HepG2 (cell line): ENCODE results near the gene NEAT1. TPM values are rescaled to one million over a fixed set of nuclear protein-coding genes. Genes with fewer than 3 reads are reported as not detected.

Experiments used
- CEBPG ChIP-seq: IDR thresholded peaks from 2 replicates; pipeline ENCODE4 v1.6.1; 2016
- DMAP1 ChIP-seq: IDR thresholded peaks from 2 replicates; pipeline ENCODE4 v1.6.1; 2016
- IKZF1 ChIP-seq: fragments of 450-650 bp; IDR thresholded peaks from 2 replicates; pipeline ENCODE4 v1.7.1; 2016
- MAFK ChIP-seq, 2 experiments: IDR thresholded peaks in 1 of 2; conservative IDR thresholded peaks in 1 of 2; 2 replicates each; pipeline ENCODE4 v1.6.1; 2011; ENCODE audit warnings: improper control_type of control experiment in 2 of 2, low read length in 2 of 2
- MTERF4 ChIP-seq: sonication (generic); formaldehyde crosslinking; IDR thresholded peaks from 2 replicates; pipeline ENCODE4 v1.8.0; 2023; ENCODE audit warnings: mild to moderate bottlenecking, missing genetic modification reagents
- NONO ChIP-seq, 2 experiments: fragments of 450-650 bp in 1 of 2; sonication (generic) in 1 of 2; formaldehyde crosslinking in 1 of 2; IDR thresholded peaks in 1 of 2; conservative IDR thresholded peaks in 1 of 2; 2 replicates each; pipeline versions ENCODE4 v1.6.1 to v1.8.0; 2017 to 2022; ENCODE audit warnings: mild to moderate bottlenecking in 1 of 2, missing genetic modification reagents in 1 of 2, moderate library complexity in 1 of 2
- NR2C2 ChIP-seq: sonication (generic); formaldehyde crosslinking; IDR thresholded peaks from 2 replicates; pipeline ENCODE4 v1.4.0; 2020; ENCODE audit warnings: missing genetic modification reagents, mild to moderate bottlenecking, moderate library complexity, borderline replicate concordance
- NR2F1 ChIP-seq, 2 experiments: fragments of 450-650 bp in 1 of 2; formaldehyde crosslinking in 1 of 2; IDR thresholded peaks; 2 replicates each; pipeline versions ENCODE4 v1.5.0 to v1.6.1; 2016 to 2020; ENCODE audit warnings: mild to moderate bottlenecking in 1 of 2, missing compliant biosample characterization in 1 of 2, missing genetic modification reagents in 1 of 2, moderate library complexity in 1 of 2
- PTBP1 ChIP-seq: fragments of 200-400 bp; formaldehyde crosslinking; IDR thresholded peaks from 2 replicates; pipeline ENCODE4 v1.6.1; 2018; ENCODE audit warnings: low read length, low read depth; ENCODE audit not compliant: poor library complexity, severe bottlenecking
- SALL2 ChIP-seq: sonication (generic); formaldehyde crosslinking; IDR thresholded peaks from 2 replicates; pipeline ENCODE4 v1.8.1; 2023; ENCODE audit warnings: mild to moderate bottlenecking, missing genetic modification reagents, inconsistent platforms
- SMAD3 ChIP-seq: sonication (generic); formaldehyde crosslinking; IDR thresholded peaks from 2 replicates; pipeline ENCODE4 v1.4.0; 2020; ENCODE audit warnings: missing genetic modification reagents
- SOX6 ChIP-seq, 2 experiments: fragments of 450-650 bp in 1 of 2; sonication (generic) in 1 of 2; formaldehyde crosslinking in 1 of 2; IDR thresholded peaks; 2 replicates each; pipeline versions ENCODE4 v1.4.0 to v1.6.1; 2017 to 2020; ENCODE audit warnings: antibody characterized with exemption in 1 of 2, mild to moderate bottlenecking in 1 of 2, missing genetic modification reagents in 1 of 2
- ZFY ChIP-seq: sonication (generic); formaldehyde crosslinking; IDR thresholded peaks from 2 replicates; pipeline ENCODE4 v1.4.0; 2020; ENCODE audit warnings: missing genetic modification reagents
- ZNF230 ChIP-seq: sonication (generic); formaldehyde crosslinking; IDR thresholded peaks from 2 replicates; pipeline ENCODE4 v1.4.0; 2020; ENCODE audit warnings: mild to moderate bottlenecking, missing genetic modification reagents
- ZNF460 ChIP-seq: sonication (generic); formaldehyde crosslinking; IDR thresholded peaks from 2 replicates; pipeline ENCODE4 v1.5.1; 2020; ENCODE audit warnings: missing genetic modification reagents, mild to moderate bottlenecking, borderline replicate concordance
- ZNF614 ChIP-seq: IDR thresholded peaks from 2 replicates; pipeline ENCODE4 v1.6.1; 2018; ENCODE audit warnings: missing biosample characterization, missing genetic modification reagents, inconsistent platforms, borderline replicate concordance
- ZNF792 ChIP-seq: IDR thresholded peaks from 2 replicates; pipeline ENCODE4 v1.6.1; 2016
- ZSCAN29 ChIP-seq: sonication (generic); formaldehyde crosslinking; conservative IDR thresholded peaks from 2 replicates; pipeline ENCODE4 v1.4.0; 2020; ENCODE audit warnings: mild to moderate bottlenecking, missing genetic modification reagents
- polyA plus RNA-seq, 8 experiments: library from polyadenylated mRNA; depleted of rRNA in 3 of 8; stranded (reverse) in 7 of 8; unstranded in 1 of 8; fragments of >200 nt; fragmentation: Illumina TruSeq in 4 of 8; extraction: Trizol in 4 of 8; gene quantifications; 2 replicates each; pipeline versions ENCODE4 v1.2.1 to v1.2.3, GENCODE V29; 2011 to 2016; ENCODE audit warnings: low read depth in 4 of 8, missing spikeins in 1 of 8, mixed read lengths in 1 of 8; ENCODE audit not compliant: insufficient read depth in 1 of 8
- total RNA-seq, 5 experiments: library from RNA; depleted of rRNA; stranded (reverse); fragments of >200 nt; fragmentation: Illumina TruSeq; extraction: Trizol; gene quantifications; 2 replicates each; pipeline ENCODE4 v1.2.3, GENCODE V29; 2016; ENCODE audit warnings: low read depth in 1 of 5
- TF ChIP-seq, protein P1 (sequence below): sonication (generic); formaldehyde crosslinking; IDR thresholded peaks from 2 replicates; pipeline ENCODE4 v1.4.0; 2020; ENCODE audit warnings: missing genetic modification reagents, borderline replicate concordance
- TF ChIP-seq, protein P2 (sequence below): sonication (generic); formaldehyde crosslinking; IDR thresholded peaks from 2 replicates; pipeline ENCODE4 v1.5.1; 2020; ENCODE audit warnings: mild to moderate bottlenecking, missing genetic modification reagents, borderline replicate concordance
- TF ChIP-seq, protein P3 (sequence below): sonication (generic); formaldehyde crosslinking; IDR thresholded peaks from 2 replicates; pipeline ENCODE4 v1.8.0; 2022; ENCODE audit warnings: mild to moderate bottlenecking, missing genetic modification reagents

NEAT1 gene
- total and polyA plus RNA-seq, 2 of the 13 experiments (the other 11 are each of a cell fraction or from before 2014, with no cell fraction given) = 20.5 to 41.2 TPM

DNA sequence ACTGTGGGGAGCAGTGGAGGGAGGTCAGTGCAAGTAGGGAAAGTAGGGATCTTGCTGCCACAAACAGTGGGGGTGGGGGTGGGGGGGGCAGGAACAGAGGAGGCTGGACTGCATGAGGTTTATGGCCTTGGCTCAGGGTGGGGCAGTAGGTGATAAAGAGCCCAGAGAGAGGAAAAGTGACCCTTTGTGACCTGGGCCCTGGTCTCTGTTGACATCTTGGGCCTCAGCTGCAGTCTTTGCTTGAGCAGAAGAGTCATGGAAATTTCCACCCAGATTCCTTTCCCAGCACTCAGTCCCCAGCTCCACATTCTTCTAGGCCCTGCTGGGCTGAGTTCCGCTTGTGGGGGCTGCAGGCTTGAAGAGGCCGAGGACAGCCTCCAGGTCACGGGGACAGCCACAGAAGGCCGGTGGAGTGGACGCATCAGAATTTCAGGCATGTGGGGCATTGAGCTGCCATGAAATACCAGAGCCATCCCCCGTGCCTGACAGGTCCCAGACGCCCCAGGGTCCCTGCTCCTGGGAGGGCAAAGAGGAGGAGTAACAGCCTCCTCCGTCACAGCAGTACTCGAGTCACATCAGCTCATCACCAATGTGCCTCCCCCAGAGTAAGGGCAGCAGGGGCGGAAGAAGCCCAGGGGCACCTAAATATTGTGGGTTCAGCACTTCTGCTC, 66.6 kb downstream of the NEAT1 start (continued):
- TF ChIP-seq, protein P1, sequence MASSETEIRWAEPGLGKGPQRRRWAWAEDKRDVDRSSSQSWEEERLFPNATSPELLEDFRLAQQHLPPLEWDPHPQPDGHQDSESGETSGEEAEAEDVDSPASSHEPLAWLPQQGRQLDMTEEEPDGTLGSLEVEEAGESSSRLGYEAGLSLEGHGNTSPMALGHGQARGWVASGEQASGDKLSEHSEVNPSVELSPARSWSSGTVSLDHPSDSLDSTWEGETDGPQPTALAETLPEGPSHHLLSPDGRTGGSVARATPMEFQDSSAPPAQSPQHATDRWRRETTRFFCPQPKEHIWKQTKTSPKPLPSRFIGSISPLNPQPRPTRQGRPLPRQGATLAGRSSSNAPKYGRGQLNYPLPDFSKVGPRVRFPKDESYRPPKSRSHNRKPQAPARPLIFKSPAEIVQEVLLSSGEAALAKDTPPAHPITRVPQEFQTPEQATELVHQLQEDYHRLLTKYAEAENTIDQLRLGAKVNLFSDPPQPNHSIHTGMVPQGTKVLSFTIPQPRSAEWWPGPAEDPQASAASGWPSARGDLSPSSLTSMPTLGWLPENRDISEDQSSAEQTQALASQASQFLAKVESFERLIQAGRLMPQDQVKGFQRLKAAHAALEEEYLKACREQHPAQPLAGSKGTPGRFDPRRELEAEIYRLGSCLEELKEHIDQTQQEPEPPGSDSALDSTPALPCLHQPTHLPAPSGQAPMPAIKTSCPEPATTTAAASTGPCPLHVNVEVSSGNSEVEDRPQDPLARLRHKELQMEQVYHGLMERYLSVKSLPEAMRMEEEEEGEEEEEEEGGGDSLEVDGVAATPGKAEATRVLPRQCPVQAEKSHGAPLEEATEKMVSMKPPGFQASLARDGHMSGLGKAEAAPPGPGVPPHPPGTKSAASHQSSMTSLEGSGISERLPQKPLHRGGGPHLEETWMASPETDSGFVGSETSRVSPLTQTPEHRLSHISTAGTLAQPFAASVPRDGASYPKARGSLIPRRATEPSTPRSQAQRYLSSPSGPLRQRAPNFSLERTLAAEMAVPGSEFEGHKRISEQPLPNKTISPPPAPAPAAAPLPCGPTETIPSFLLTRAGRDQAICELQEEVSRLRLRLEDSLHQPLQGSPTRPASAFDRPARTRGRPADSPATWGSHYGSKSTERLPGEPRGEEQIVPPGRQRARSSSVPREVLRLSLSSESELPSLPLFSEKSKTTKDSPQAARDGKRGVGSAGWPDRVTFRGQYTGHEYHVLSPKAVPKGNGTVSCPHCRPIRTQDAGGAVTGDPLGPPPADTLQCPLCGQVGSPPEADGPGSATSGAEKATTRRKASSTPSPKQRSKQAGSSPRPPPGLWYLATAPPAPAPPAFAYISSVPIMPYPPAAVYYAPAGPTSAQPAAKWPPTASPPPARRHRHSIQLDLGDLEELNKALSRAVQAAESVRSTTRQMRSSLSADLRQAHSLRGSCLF (CRISPR knock-in tag) = no peak
- TF ChIP-seq NR2F1 (CRISPR knock-in tag; IDR thresholded peaks at IDR 0.05) (peak; percentile 33 to 84; a peak in 3 of 4 replicates), ZNF460 (CRISPR knock-in tag) (no peak), NONO (IDR thresholded peaks at IDR 0.05) (no peak), NONO (CRISPR knock-in tag; conservative IDR thresholded peaks at IDR 0.05) (0 out of 2 replicates have a peak, but pooled peaks have one; percentile 8), SALL2 (CRISPR knock-in tag) (0 out of 2 replicates have a peak, but pooled peaks have one; percentile 14), CEBPG (CRISPR knock-in tag) (no peak), ZNF614 (CRISPR knock-in tag) (no peak), SOX6 (IDR thresholded peaks at IDR 0.05) (no peak), SOX6 (CRISPR knock-in tag; IDR thresholded peaks at IDR 0.05) (peak; percentile 41; the same call in 1 of the 2 replicates), MAFK (conservative IDR thresholded peaks at IDR 0.05 in 1 of 2, IDR thresholded peaks at IDR 0.05 in 1 of 2; ENCODE audit: low read length in 2 of 2) (peak; percentile 11 to 13; a peak in 2 of 4 replicates), ZNF230 (CRISPR knock-in tag) (no peak), SMAD3 (CRISPR knock-in tag) (peak; percentile 21; the same call in 1 of the 2 replicates), DMAP1 (CRISPR knock-in tag) (0 out of 2 replicates have a peak, but pooled peaks have one; percentile 30), MTERF4 (CRISPR knock-in tag) (no peak), ZSCAN29 (CRISPR knock-in tag) (no peak), PTBP1 (peak; percentile 52), ZFY (CRISPR knock-in tag) (peak; percentile 66), IKZF1 (no peak), ZNF792 (CRISPR knock-in tag) (no peak), NR2C2 (no peak)
- TF ChIP-seq, protein P2, sequence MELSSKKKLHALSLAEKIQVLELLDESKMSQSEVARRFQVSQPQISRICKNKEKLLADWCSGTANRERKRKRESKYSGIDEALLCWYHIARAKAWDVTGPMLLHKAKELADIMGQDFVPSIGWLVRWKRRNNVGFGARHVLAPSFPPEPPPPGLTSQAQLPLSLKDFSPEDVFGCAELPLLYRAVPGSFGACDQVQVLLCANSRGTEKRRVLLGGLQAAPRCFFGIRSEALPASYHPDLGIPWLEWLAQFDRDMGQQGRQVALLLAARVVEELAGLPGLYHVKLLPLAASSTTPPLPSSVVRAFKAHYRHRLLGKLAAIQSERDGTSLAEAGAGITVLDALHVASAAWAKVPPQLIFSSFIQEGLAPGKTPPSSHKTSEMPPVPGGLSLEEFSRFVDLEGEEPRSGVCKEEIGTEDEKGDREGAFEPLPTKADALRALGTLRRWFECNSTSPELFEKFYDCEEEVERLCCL (CRISPR knock-in tag) = no peak
- TF ChIP-seq, protein P3, sequence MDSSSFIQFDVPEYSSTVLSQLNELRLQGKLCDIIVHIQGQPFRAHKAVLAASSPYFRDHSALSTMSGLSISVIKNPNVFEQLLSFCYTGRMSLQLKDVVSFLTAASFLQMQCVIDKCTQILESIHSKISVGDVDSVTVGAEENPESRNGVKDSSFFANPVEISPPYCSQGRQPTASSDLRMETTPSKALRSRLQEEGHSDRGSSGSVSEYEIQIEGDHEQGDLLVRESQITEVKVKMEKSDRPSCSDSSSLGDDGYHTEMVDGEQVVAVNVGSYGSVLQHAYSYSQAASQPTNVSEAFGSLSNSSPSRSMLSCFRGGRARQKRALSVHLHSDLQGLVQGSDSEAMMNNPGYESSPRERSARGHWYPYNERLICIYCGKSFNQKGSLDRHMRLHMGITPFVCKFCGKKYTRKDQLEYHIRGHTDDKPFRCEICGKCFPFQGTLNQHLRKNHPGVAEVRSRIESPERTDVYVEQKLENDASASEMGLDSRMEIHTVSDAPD (CRISPR knock-in tag) = 0 out of 2 replicates have a peak, but pooled peaks have one; percentile 74
